Measurements from ENCODE around the gene TBL1X. TPM values are rescaled to one million over a fixed set of nuclear protein-coding genes. Genes with fewer than 3 reads are reported as not detected.

The TBL1X gene
- total and polyA plus RNA-seq, 7 donors, result 2.0 to 17.6 (median 7.8) TPM

- Histone ChIP-seq H3K27me3 (ENCODE audit: insufficient read depth in 3 of 3, low read length in 2 of 3) (no peaks in the 10 kb centered on the region), H3K4me1 (no peaks in the 10 kb centered on the region), H3K27ac (no peak overlapping the region), H3K4me3 (no peak overlapping the region), H3K9me3 (peaks cover 4% of the 10 kb centered on the region), H3K36me3 (ENCODE audit: insufficient read depth in 1 of 2, low read depth in 1 of 2) (no peaks in the 10 kb centered on the region)
- intact Hi-C loops (cut with DNase I), result no loop called here
- ATAC-seq, result peak in 3 of 4 donors; percentile 32 to 48 (median 42)
- 35 to 44% (median 37%) methylated on average over 5 of the region's 5 CpGs for WGBS, 3 donors
- TF ChIP-seq, protein P1, sequence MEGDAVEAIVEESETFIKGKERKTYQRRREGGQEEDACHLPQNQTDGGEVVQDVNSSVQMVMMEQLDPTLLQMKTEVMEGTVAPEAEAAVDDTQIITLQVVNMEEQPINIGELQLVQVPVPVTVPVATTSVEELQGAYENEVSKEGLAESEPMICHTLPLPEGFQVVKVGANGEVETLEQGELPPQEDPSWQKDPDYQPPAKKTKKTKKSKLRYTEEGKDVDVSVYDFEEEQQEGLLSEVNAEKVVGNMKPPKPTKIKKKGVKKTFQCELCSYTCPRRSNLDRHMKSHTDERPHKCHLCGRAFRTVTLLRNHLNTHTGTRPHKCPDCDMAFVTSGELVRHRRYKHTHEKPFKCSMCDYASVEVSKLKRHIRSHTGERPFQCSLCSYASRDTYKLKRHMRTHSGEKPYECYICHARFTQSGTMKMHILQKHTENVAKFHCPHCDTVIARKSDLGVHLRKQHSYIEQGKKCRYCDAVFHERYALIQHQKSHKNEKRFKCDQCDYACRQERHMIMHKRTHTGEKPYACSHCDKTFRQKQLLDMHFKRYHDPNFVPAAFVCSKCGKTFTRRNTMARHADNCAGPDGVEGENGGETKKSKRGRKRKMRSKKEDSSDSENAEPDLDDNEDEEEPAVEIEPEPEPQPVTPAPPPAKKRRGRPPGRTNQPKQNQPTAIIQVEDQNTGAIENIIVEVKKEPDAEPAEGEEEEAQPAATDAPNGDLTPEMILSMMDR (IDR thresholded peaks at IDR 0.05), result no peak
- no peak for DNase-seq
Measured at GRCh38 chrX:9595174-9595573, 130.3 kb downstream of the TBL1X start.

- WGBS, 3 donors, result 72 to 91% (median 80%) methylated on average over 3 of the region's 3 CpGs
- Histone ChIP-seq H3K36me3 (ENCODE audit: insufficient read depth in 1 of 2, low read depth in 1 of 2) (no peaks in the 10 kb centered on the region), H3K4me1 (no peaks in the 10 kb centered on the region), H3K9me3 (peaks cover 3% of the 10 kb centered on the region), H3K27ac (no peak overlapping the region), H3K27me3 (ENCODE audit: insufficient read depth in 3 of 3, low read length in 2 of 3) (no peaks in the 10 kb centered on the region), H3K4me3 (no peak overlapping the region)
- DNase-seq, result no peak
- TF ChIP-seq, protein P1 (IDR thresholded peaks at IDR 0.05), result no peak
- ATAC-seq, result no peak
- intact Hi-C loops (cut with DNase I), result no loop called here
Measured at GRCh38 chrX:9596837-9597236, 132.0 kb downstream of the TBL1X start.

DNA sequence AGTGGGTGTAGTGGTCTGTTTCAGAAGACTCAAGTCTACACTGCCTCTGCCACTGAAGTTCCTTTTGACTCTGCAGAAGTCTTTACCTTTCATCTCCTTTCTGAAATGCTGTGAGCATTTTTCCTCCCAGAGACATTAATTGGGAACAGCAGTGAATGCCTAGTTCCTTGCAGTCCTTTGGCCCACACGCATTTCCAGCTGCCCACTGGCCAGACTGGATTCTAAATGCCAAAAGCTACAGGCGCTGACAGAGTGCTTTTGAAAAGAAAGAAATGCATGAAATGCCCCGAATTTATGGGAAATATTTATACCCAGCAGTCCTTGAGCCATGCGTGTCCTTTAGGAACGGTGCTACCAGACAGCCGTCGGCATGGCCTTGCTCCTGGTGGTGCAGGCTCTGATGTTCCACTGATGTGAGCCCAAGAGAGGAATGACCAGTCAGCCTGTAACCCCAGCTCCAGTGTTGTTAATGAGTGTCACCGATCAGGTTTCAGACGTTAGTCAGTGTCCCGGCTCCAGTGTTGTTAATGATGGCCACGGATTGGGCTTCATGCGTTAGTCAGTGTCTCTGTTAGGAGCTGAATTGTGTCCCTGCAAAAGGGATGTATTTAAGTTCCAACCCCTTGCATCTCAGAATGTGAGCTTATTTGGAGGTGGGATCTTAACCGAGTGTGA lies 132.6 kb downstream of the TBL1X start:
- no peaks in the 10 kb centered on the region for H3K27me3 ChIP-seq (ENCODE audit: insufficient read depth in 3 of 3, low read length in 2 of 3)
- TF ChIP-seq, protein P1 (IDR thresholded peaks at IDR 0.05), result no peak
- no peaks in the 10 kb centered on the region for H3K9me3 ChIP-seq
- intact Hi-C loops (cut with DNase I), result no loop called here
- H3K4me1 ChIP-seq, result no peaks in the 10 kb centered on the region
- H3K27ac ChIP-seq, result no peak overlapping the region
- no peaks in the 10 kb centered on the region for H3K36me3 ChIP-seq (ENCODE audit: insufficient read depth in 1 of 2, low read depth in 1 of 2)
- WGBS, 3 donors, result 43 to 54% (median 53%) methylated on average over 13 of the region's 13 CpGs
- ATAC-seq (peak; percentile 66 to 94 (median 88)), DNase-seq (no peak)
- H3K4me3 ChIP-seq, result no peak overlapping the region

- H3K4me1 ChIP-seq, result no peaks in the 10 kb centered on the region
Measured at GRCh38 chrX:9598344-9598743, 133.5 kb downstream of the TBL1X start.

More at GRCh38 chrX:9598344-9598743, 133.5 kb downstream of the TBL1X start:
- ATAC-seq (no peak), DNase-seq (no peak)
- Histone ChIP-seq H3K9me3 (no peaks in the 10 kb centered on the region), H3K27me3 (ENCODE audit: insufficient read depth in 3 of 3, low read length in 2 of 3) (no peaks in the 10 kb centered on the region), H3K36me3 (ENCODE audit: insufficient read depth in 1 of 2, low read depth in 1 of 2) (no peaks in the 10 kb centered on the region), H3K4me3 (no peak overlapping the region), H3K27ac (no peak overlapping the region)
- intact Hi-C loops (cut with DNase I), result no loop called here
- TF ChIP-seq, protein P1 (IDR thresholded peaks at IDR 0.05), result no peak
- WGBS, 3 donors, result 49 to 71% (median 55%) methylated on average over 7 of the region's 7 CpGs
